Keratinocyte (primary cell): Measurements from ENCODE around the gene LRRC4C. TPM values are rescaled to one million over a fixed set of nuclear protein-coding genes. Genes with fewer than 3 reads are reported as not detected.

Experiments used
- DNase-seq: peaks from one replicate; pipeline ENCODE4 v3.0.0-alpha.2; 2011; ENCODE audit warnings: low read depth, missing footprints, low spot score
- FAIRE-seq: peaks from 2 replicates; lab custom pipeline; 2011; peaks lifted over from hg19 to GRCh38; lab: Jason Lieb, UNC
- H2AFZ ChIP-seq: 2 replicates; pipeline ENCODE4 v1.6.0; 2012; ENCODE audit warnings: low read length, control low read depth, inconsistent platforms; ENCODE audit not compliant: control insufficient read depth
- H3K27ac ChIP-seq: 2 replicates; pipeline ENCODE4 v1.5.1; 2011; ENCODE audit warnings: low read length; ENCODE audit not compliant: control insufficient read depth, insufficient read depth
- H3K27me3 ChIP-seq: 3 replicates; pipeline ENCODE4 v1.6.0; 2011; ENCODE audit warnings: low read length; ENCODE audit not compliant: control insufficient read depth, insufficient read depth; ENCODE audit errors: extremely low read depth
- H3K36me3 ChIP-seq, 2 experiments: 2 replicates in 1 of 2; 3 replicates in 1 of 2; pipeline ENCODE4 v1.5.1; 2011; ENCODE audit warnings: low read length in 2 of 2, mild to moderate bottlenecking in 1 of 2; ENCODE audit not compliant: control insufficient read depth in 2 of 2, insufficient read depth in 2 of 2; ENCODE audit errors: extremely low read depth in 1 of 2
- H3K4me1 ChIP-seq: 3 replicates; pipeline ENCODE4 v1.5.1; 2011; ENCODE audit warnings: low read length; ENCODE audit not compliant: control insufficient read depth, insufficient read depth; ENCODE audit errors: extremely low read depth
- H3K4me2 ChIP-seq: 3 replicates; pipeline ENCODE4 v1.6.0; 2011; ENCODE audit warnings: low read depth, low read length; ENCODE audit not compliant: control insufficient read depth, insufficient read depth; ENCODE audit errors: extremely low read depth
- H3K4me3 ChIP-seq, 3 experiments: fragments of 200-600 bp in 1 of 3; sonication (generic) in 1 of 3; 2 replicates in 2 of 3; 3 replicates in 1 of 3; pipeline ENCODE4 v1.5.1; 2011 to 2016; ENCODE audit warnings: low read length in 3 of 3, mild to moderate bottlenecking in 3 of 3, control low read depth in 2 of 3, inconsistent platforms in 1 of 3, low read depth in 1 of 3, mixed read lengths in 1 of 3, mixed run types in 1 of 3, moderate library complexity in 1 of 3; ENCODE audit not compliant: control insufficient read depth in 2 of 3, insufficient read depth in 2 of 3; ENCODE audit errors: extremely low read depth in 1 of 3
- H3K79me2 ChIP-seq: 2 replicates; pipeline ENCODE4 v1.6.0; 2012; ENCODE audit warnings: low read length; ENCODE audit not compliant: control insufficient read depth, insufficient read depth
- H3K9ac ChIP-seq: 3 replicates; pipeline ENCODE4 v1.6.0; 2011; ENCODE audit warnings: low read length; ENCODE audit not compliant: control insufficient read depth, insufficient read depth; ENCODE audit errors: extremely low read depth
- H3K9me1 ChIP-seq: 3 replicates; pipeline ENCODE4 v1.6.0; 2011; ENCODE audit warnings: low read length; ENCODE audit not compliant: control insufficient read depth, insufficient read depth; ENCODE audit errors: extremely low read depth
- H3K9me3 ChIP-seq: 2 replicates; pipeline ENCODE4 v1.5.1; 2012; ENCODE audit warnings: low read depth, low read length; ENCODE audit not compliant: control insufficient read depth
- H4K20me1 ChIP-seq: 3 replicates; pipeline ENCODE4 v1.6.0; 2011; ENCODE audit warnings: low read length; ENCODE audit not compliant: control insufficient read depth, insufficient read depth; ENCODE audit errors: extremely low read depth
- EZH2 ChIP-seq: IDR thresholded peaks from one replicate; pipeline ENCODE4 v1.6.1; 2012; ENCODE audit warnings: inconsistent platforms, mild to moderate bottlenecking, low read length, moderate library complexity
- dilution Hi-C: fragments of 300-500 bp; cut with MboI; formaldehyde crosslinking; loops from one replicate; pipeline ENCODE4 v1.7.0; 2020; ENCODE audit warnings: low sequenced_read_pairs; ENCODE audit not compliant: extremely low pct_ligation_motif_present
- polyA plus RNA-seq, 5 experiments: library from polyadenylated mRNA; depleted of rRNA in 3 of 5; stranded (reverse) in 3 of 5; stranded (forward) in 1 of 5; unstranded in 1 of 5; fragments of >200 nt; gene quantifications; 1 replicate in 1 of 5; 2 replicates in 3 of 5; 3 replicates in 1 of 5; pipeline versions ENCODE4 v1.2.1 to v1.2.3, GENCODE V29; 2011 to 2012; ENCODE audit warnings: missing spikeins in 2 of 5, low read depth in 1 of 5, low replicate concordance in 1 of 5
- TF ChIP-seq, protein P1 (sequence below), 3 experiments: IDR thresholded peaks in 1 of 3; conservative IDR thresholded peaks in 1 of 3; optimal IDR thresholded peaks in 1 of 3; 2 replicates in 2 of 3; 3 replicates in 1 of 3; pipeline versions ENCODE3 to v1.5.1; 2011; ENCODE audit warnings: low read length in 3 of 3, mild to moderate bottlenecking in 3 of 3, moderate library complexity in 2 of 3, control low read depth in 1 of 3, inconsistent platforms in 1 of 3; ENCODE audit not compliant: insufficient read depth in 2 of 3; ENCODE audit errors: extremely low read depth in 1 of 3

The LRRC4C gene
- polyA plus RNA-seq, 1 donor (not counting 4 experiments of a cell fraction or from before 2014, with no cell fraction given): not detected

DNA sequence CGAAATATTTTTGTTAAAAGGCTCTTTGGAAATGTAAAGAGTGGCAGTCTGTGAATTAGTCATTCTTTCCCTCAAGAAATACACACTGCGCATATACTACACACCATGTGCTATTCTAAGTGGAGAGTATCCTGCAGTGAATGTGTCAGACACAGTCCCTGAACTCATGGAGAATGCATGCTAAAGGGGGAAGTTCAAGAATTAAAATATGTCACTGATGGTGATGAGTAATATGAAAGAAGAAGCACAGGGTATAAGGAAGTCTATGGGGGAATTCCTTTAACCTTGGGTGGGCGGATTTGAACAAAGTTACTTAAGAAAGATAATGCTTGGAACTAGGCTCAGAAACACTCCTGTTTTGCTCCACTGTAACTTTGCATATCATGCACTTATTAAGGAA lies 153.0 kb downstream of the LRRC4C start:
- Histone ChIP-seq H3K4me2 (no peak overlapping the region), H3K9me3 (no peaks in the 10 kb centered on the region), H3K36me3 (no peaks in the 10 kb centered on the region), H3K9ac (no peak overlapping the region), H2AFZ (no peak overlapping the region), H3K4me1 (no peaks in the 10 kb centered on the region), H4K20me1 (no peaks in the 10 kb centered on the region), H3K9me1 (no peaks in the 10 kb centered on the region), H3K79me2 (no peaks in the 10 kb centered on the region), H3K4me3 (no peak overlapping the region), H3K27me3 (no peaks in the 10 kb centered on the region), H3K27ac (no peak overlapping the region)
- TF ChIP-seq EZH2: no peak
- TF ChIP-seq, protein P1, sequence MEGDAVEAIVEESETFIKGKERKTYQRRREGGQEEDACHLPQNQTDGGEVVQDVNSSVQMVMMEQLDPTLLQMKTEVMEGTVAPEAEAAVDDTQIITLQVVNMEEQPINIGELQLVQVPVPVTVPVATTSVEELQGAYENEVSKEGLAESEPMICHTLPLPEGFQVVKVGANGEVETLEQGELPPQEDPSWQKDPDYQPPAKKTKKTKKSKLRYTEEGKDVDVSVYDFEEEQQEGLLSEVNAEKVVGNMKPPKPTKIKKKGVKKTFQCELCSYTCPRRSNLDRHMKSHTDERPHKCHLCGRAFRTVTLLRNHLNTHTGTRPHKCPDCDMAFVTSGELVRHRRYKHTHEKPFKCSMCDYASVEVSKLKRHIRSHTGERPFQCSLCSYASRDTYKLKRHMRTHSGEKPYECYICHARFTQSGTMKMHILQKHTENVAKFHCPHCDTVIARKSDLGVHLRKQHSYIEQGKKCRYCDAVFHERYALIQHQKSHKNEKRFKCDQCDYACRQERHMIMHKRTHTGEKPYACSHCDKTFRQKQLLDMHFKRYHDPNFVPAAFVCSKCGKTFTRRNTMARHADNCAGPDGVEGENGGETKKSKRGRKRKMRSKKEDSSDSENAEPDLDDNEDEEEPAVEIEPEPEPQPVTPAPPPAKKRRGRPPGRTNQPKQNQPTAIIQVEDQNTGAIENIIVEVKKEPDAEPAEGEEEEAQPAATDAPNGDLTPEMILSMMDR (optimal IDR thresholded peaks at IDR 0.05 in 1 of 3, IDR thresholded peaks at IDR 0.05 in 1 of 3, conservative IDR thresholded peaks at IDR 0.05 in 1 of 3; ENCODE audit: extremely low read depth in 1 of 3, insufficient read depth in 2 of 3, low read length in 3 of 3): no peak
- no peak for FAIRE-seq
- DNase-seq: no peak
- dilution Hi-C loops: no loop called here

GRCh38 chr11:41301023-41301422 lies 158.4 kb downstream of the LRRC4C start:
- Histone ChIP-seq H2AFZ (no peak overlapping the region), H3K27ac (no peak overlapping the region)
- dilution Hi-C loops: no loop called here

More at GRCh38 chr11:41301023-41301422, 158.4 kb downstream of the LRRC4C start:
- FAIRE-seq (no peak), DNase-seq (no peak)
- TF ChIP-seq EZH2: no peak
- TF ChIP-seq, protein P1 (optimal IDR thresholded peaks at IDR 0.05 in 1 of 3, IDR thresholded peaks at IDR 0.05 in 1 of 3, conservative IDR thresholded peaks at IDR 0.05 in 1 of 3; ENCODE audit: extremely low read depth in 1 of 3, insufficient read depth in 2 of 3, low read length in 3 of 3): no peak
- Histone ChIP-seq H3K79me2 (no peaks in the 10 kb centered on the region), H3K4me2 (no peak overlapping the region), H3K36me3 (no peaks in the 10 kb centered on the region), H4K20me1 (no peaks in the 10 kb centered on the region), H3K9ac (no peak overlapping the region), H3K27me3 (no peaks in the 10 kb centered on the region), H3K9me3 (no peaks in the 10 kb centered on the region), H3K9me1 (no peaks in the 10 kb centered on the region), H3K4me3 (no peak overlapping the region), H3K4me1 (no peaks in the 10 kb centered on the region)
